Erythroblast (primary cell): ENCODE measurements around the gene POC1B.

Source experiments
- GATA1 ChIP-seq: IDR thresholded peaks from 2 replicates; pipeline ENCODE4 v1.6.1; 2011; ENCODE audit warnings: low read depth, mild to moderate bottlenecking, control low read depth, low read length, moderate library complexity
- POLR2A ChIP-seq: IDR thresholded peaks from 2 replicates; pipeline ENCODE4 v1.6.1; 2011; ENCODE audit warnings: mild to moderate bottlenecking, low read length

DNA sequence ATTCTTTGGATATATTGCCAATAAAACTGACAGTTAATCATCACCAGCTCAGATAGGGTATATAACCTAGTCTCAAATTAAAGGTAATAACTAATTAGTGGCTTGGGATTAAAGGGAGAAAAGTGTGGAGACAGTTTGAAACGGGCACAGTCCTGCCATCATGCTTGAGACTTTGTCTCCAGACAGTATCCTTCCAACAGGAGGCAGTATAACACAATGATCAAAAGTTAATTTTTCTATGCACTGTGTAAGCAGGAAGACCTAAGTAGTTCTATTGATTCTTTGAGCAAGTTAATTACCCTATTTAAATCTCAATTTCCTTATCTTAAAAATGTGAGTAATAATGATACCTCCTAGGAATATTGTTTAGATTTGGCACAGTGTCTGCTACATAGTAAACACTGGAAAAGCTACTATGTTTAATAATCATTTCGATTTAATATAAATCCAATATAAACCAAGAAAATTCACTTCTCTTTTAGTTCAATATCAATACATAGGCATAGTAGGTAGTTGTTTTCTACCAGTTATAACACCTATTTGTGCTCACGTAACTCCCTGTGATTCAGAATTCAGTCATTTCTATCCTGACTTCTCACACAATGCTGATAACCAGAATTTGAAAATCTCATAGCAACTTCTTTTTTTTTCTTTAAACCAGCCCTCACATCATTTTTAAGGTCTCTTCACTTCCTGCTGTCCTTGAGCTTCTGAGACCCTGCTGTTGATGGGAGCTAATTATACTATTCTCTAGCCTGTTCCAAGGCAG, 54.9 kb downstream of the POC1B start:
- TF ChIP-seq POLR2A (no peak), GATA1 (no peak)
